GM23338 (cell line): ENCODE measurements around the gene TCERG1L.

Source experiments
- EZH2 ChIP-seq: fragments of 200-600 bp; sonication (generic); IDR thresholded peaks from one replicate; pipeline ENCODE4 v1.8.0; 2017; ENCODE audit warnings: antibody characterized with exemption, mild to moderate bottlenecking, low read depth; ENCODE audit not compliant: unreplicated experiment
- POLR2AphosphoS5 ChIP-seq: IDR thresholded peaks from 2 replicates; pipeline ENCODE4 v1.6.1; 2016; ENCODE audit warnings: antibody characterized with exemption, low read depth
- TF ChIP-seq, protein P1 (sequence below), 2 experiments: fragments of 200-600 bp in 1 of 2; sonication (generic) in 1 of 2; conservative IDR thresholded peaks; 2 replicates each; pipeline versions ENCODE4 v1.5.1 to v1.6.1; 2016 to 2017; ENCODE audit warnings: antibody characterized with exemption in 2 of 2, low read depth in 2 of 2, mild to moderate bottlenecking in 2 of 2, moderate library complexity in 1 of 2

DNA sequence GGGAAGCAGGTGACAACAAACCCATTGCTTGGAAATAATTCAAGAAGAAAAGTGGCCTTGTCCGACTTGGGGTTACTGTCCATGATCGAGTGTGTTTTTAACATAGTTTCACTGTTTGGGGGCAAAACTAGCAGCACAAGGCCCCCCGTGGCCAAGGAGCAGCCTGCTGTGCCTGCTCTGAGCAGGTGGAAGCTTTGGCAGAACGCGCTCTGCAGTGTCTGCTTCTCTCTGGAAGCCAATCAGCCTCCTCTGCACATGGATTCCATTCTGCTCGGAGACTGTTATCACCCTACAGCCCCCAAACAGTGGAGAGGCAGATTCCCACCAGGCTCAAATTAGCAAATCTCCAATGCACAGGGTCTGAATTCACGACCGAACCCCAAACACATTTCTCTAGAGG, 7.3 kb upstream of the TCERG1L start:
- TF ChIP-seq, protein P1, sequence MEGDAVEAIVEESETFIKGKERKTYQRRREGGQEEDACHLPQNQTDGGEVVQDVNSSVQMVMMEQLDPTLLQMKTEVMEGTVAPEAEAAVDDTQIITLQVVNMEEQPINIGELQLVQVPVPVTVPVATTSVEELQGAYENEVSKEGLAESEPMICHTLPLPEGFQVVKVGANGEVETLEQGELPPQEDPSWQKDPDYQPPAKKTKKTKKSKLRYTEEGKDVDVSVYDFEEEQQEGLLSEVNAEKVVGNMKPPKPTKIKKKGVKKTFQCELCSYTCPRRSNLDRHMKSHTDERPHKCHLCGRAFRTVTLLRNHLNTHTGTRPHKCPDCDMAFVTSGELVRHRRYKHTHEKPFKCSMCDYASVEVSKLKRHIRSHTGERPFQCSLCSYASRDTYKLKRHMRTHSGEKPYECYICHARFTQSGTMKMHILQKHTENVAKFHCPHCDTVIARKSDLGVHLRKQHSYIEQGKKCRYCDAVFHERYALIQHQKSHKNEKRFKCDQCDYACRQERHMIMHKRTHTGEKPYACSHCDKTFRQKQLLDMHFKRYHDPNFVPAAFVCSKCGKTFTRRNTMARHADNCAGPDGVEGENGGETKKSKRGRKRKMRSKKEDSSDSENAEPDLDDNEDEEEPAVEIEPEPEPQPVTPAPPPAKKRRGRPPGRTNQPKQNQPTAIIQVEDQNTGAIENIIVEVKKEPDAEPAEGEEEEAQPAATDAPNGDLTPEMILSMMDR (conservative IDR thresholded peaks at IDR 0.05; ENCODE audit: low read depth in 2 of 2), result no peak
- TF ChIP-seq EZH2 (no peak), POLR2AphosphoS5 (no peak)
